IMR-90 (cell line): ENCODE measurements around the gene DOC2B. TPM values are rescaled to one million over a fixed set of nuclear protein-coding genes. Genes with fewer than 3 reads are reported as not detected.

Experiments used
- ATAC-seq: fragments of 200-7000 bp; cut with Tn5 transposase; 2 replicates; pipeline ENCODE4 v1.9.1; 2020; ENCODE audit warnings: low read depth, mild to moderate bottlenecking, moderate library complexity
- BruUV-seq: library from RNA; stranded (reverse); fragments of 400-500 nt; replicated peaks from 2 replicates; lab custom pipeline; 2021; lab: Mats Ljungman, UMichigan
- CTCF ChIA-PET: fragments of 300-600 bp; formaldehyde crosslinking; extraction: SDS; loops from one replicate; lab custom pipeline; 2021; ENCODE audit warnings: antibody characterized with exemption; lab: Yijun Ruan, JAX
- POLR2A ChIA-PET: fragments of 300-600 bp; sonication (Branson Sonifier 250); formaldehyde crosslinking; loops from one replicate; lab custom pipeline; 2022; ENCODE audit warnings: antibody characterized with exemption; ENCODE audit not compliant: unreplicated experiment; lab: Charles Lee
- DNase-seq: peaks from one replicate; pipeline ENCODE4 v3.0.0; 2013
- H2AFZ ChIP-seq: replicated peaks from 2 replicates; pipeline ENCODE3; 2013; ENCODE audit warnings: low read length, mild to moderate bottlenecking; ENCODE audit not compliant: poor library complexity
- H2AK5ac ChIP-seq: 2 replicates; pipeline ENCODE4 v1.6.1; 2013; ENCODE audit warnings: low read depth, low read length, inconsistent platforms
- H2AK9ac ChIP-seq: replicated peaks from 2 replicates; pipeline ENCODE3; 2013; ENCODE audit warnings: mild to moderate bottlenecking, low read depth, low read length, moderate library complexity; ENCODE audit not compliant: poor library complexity
- H2BK120ac ChIP-seq: 2 replicates; pipeline ENCODE4 v1.6.1; 2013; ENCODE audit warnings: low read depth, low read length, inconsistent platforms
- H2BK15ac ChIP-seq: 3 replicates; pipeline ENCODE4 v1.6.1; 2013; ENCODE audit warnings: low read depth, low read length, inconsistent platforms
- H2BK20ac ChIP-seq: 2 replicates; pipeline ENCODE4 v1.6.1; 2013; ENCODE audit warnings: low read depth, mild to moderate bottlenecking, inconsistent platforms, low read length, moderate library complexity
- H2BK5ac ChIP-seq: 2 replicates; pipeline ENCODE4 v1.6.1; 2013; ENCODE audit warnings: mild to moderate bottlenecking, low read depth, low read length, inconsistent platforms; ENCODE audit not compliant: poor library complexity, severe bottlenecking
- H3K14ac ChIP-seq: replicated peaks from 2 replicates; pipeline ENCODE4 v1.6.1; 2013; ENCODE audit warnings: low read depth, low read length, inconsistent platforms
- H3K18ac ChIP-seq: 2 replicates; pipeline ENCODE4 v1.6.1; 2013; ENCODE audit warnings: low read depth, low read length, control low read depth
- H3K23ac ChIP-seq: 2 replicates; pipeline ENCODE4 v1.6.1; 2013; ENCODE audit warnings: low read depth, low read length, inconsistent platforms
- H3K27ac ChIP-seq: 2 replicates; pipeline ENCODE4 v1.5.1; 2013; ENCODE audit warnings: mild to moderate bottlenecking, control low read depth, low read length; ENCODE audit not compliant: insufficient read depth
- H3K27me3 ChIP-seq: 2 replicates; pipeline ENCODE4 v1.6.1; 2013; ENCODE audit warnings: low read length; ENCODE audit not compliant: control insufficient read depth, insufficient read depth
- H3K36me3 ChIP-seq: 2 replicates; pipeline ENCODE4 v1.6.1; 2013; ENCODE audit warnings: low read length, mixed read lengths; ENCODE audit not compliant: control insufficient read depth, insufficient read depth
- H3K4ac ChIP-seq: 2 replicates; pipeline ENCODE4 v1.6.1; 2013; ENCODE audit warnings: low read depth, low read length, inconsistent platforms
- H3K4me1 ChIP-seq: 2 replicates; pipeline ENCODE4 v1.6.1; 2013; ENCODE audit warnings: low read length, mixed read lengths; ENCODE audit not compliant: control insufficient read depth, insufficient read depth
- H3K4me2 ChIP-seq: 2 replicates; pipeline ENCODE4 v1.6.1; 2013; ENCODE audit warnings: low read depth, mild to moderate bottlenecking, control low read depth, low read length, moderate library complexity
- H3K4me3 ChIP-seq: 2 replicates; pipeline ENCODE4 v1.5.1; 2013; ENCODE audit warnings: low read depth, mild to moderate bottlenecking, control low read depth, low read length, moderate library complexity; ENCODE audit not compliant: insufficient read depth
- H3K56ac ChIP-seq: 2 replicates; pipeline ENCODE4 v1.6.1; 2013; ENCODE audit warnings: low read length, inconsistent platforms; ENCODE audit not compliant: insufficient read depth; ENCODE audit errors: extremely low read depth
- H3K79me1 ChIP-seq, 2 experiments: 2 replicates each; pipeline ENCODE4 v1.6.1; 2013; ENCODE audit warnings: low read length in 2 of 2, inconsistent platforms in 1 of 2, low read depth in 1 of 2
- H3K9ac ChIP-seq: 2 replicates; pipeline ENCODE4 v1.6.1; 2013; ENCODE audit warnings: low read depth, low read length, control low read depth
- H3K9me1 ChIP-seq: 2 replicates; pipeline ENCODE4 v1.6.1; 2013; ENCODE audit warnings: low read length, inconsistent platforms; ENCODE audit not compliant: insufficient read depth
- H3K9me3 ChIP-seq: 2 replicates; pipeline ENCODE4 v1.6.1; 2013; ENCODE audit warnings: low read length; ENCODE audit not compliant: control insufficient read depth, insufficient read depth
- H4K20me1 ChIP-seq: 2 replicates; pipeline ENCODE4 v1.6.1; 2013; ENCODE audit warnings: low read length, inconsistent platforms; ENCODE audit not compliant: insufficient read depth
- H4K5ac ChIP-seq: 2 replicates; pipeline ENCODE4 v1.6.1; 2013; ENCODE audit warnings: mild to moderate bottlenecking, low read depth, low read length, control low read depth
- H4K8ac ChIP-seq, 2 experiments: 2 replicates each; pipeline ENCODE4 v1.6.1; 2013; ENCODE audit warnings: low read depth in 2 of 2, low read length in 2 of 2, control low read depth in 1 of 2, inconsistent platforms in 1 of 2
- H4K91ac ChIP-seq: 2 replicates; pipeline ENCODE4 v1.6.1; 2013; ENCODE audit warnings: low read depth, low read length, inconsistent platforms; ENCODE audit not compliant: insufficient read depth
- BHLHE40 ChIP-seq: fragments of 150-350 bp; IDR thresholded peaks from 2 replicates; pipeline ENCODE4 v1.6.1; 2016; ENCODE audit warnings: mild to moderate bottlenecking, low read depth, low read length
- CEBPB ChIP-seq: IDR thresholded peaks from 2 replicates; pipeline ENCODE4 v1.6.1; 2012; ENCODE audit warnings: low read depth, low read length, improper control_type of control experiment
- CHD1 ChIP-seq: IDR thresholded peaks from 2 replicates; pipeline ENCODE4 v1.6.1; 2012; ENCODE audit warnings: low read depth, low read length, improper control_type of control experiment
- FOS ChIP-seq: fragments of 150-350 bp; IDR thresholded peaks from 2 replicates; pipeline ENCODE4 v1.6.1; 2016; ENCODE audit warnings: low read depth, low read length
- MAFK ChIP-seq: IDR thresholded peaks from 2 replicates; pipeline ENCODE4 v1.6.1; 2012; ENCODE audit warnings: low read depth, low read length, improper control_type of control experiment
- MXI1 ChIP-seq: IDR thresholded peaks from 2 replicates; pipeline ENCODE4 v1.6.1; 2012; ENCODE audit warnings: low read depth, mild to moderate bottlenecking, low read length, moderate library complexity, borderline replicate concordance
- NFE2L2 ChIP-seq: fragments of 150-350 bp; IDR thresholded peaks from 2 replicates; pipeline ENCODE4 v1.6.1; 2016; ENCODE audit warnings: low read depth, mild to moderate bottlenecking, low read length
- POLR2A ChIP-seq: IDR thresholded peaks from 2 replicates; pipeline ENCODE4 v1.6.1; 2012; ENCODE audit warnings: mild to moderate bottlenecking, low read depth, low read length
- RAD21 ChIP-seq: IDR thresholded peaks from 2 replicates; pipeline ENCODE4 v1.6.1; 2012; ENCODE audit warnings: low read length, improper control_type of control experiment
- RCOR1 ChIP-seq: IDR thresholded peaks from 2 replicates; pipeline ENCODE4 v1.6.1; 2012; ENCODE audit warnings: mild to moderate bottlenecking, low read length, improper control_type of control experiment; ENCODE audit not compliant: insufficient replicate concordance
- RFX5 ChIP-seq: IDR thresholded peaks from 2 replicates; pipeline ENCODE4 v1.8.0; 2012; ENCODE audit warnings: low read depth, mild to moderate bottlenecking, low read length, moderate library complexity
- SMC3 ChIP-seq: fragments of 150-350 bp; IDR thresholded peaks from 2 replicates; pipeline ENCODE4 v1.6.1; 2016; ENCODE audit warnings: low read depth, mild to moderate bottlenecking, antibody characterized with exemption, low read length, moderate library complexity
- WGBS, 2 experiments: methylation state at CpG; one replicate each; pipeline versions ENCODE4 v1.1.5 to v1.1.7; 2013; ENCODE audit warnings: missing lambda C conversion rate in 2 of 2; ENCODE audit not compliant: insufficient read length in 1 of 2; ENCODE audit errors: extremely low coverage in 2 of 2; 5-methylcytosine and 5-hydroxymethylcytosine counted together
- dilution Hi-C: fragments of 300-500 bp; cut with HindIII; formaldehyde crosslinking; loops from one replicate; pipeline ENCODE4 v1.14.3; 2018; ENCODE audit warnings: low sequenced_read_pairs; ENCODE audit not compliant: unreplicated experiment
- in situ Hi-C: fragments of 300-500 bp; cut with MboI; formaldehyde crosslinking; loops from 3 replicates; pipeline ENCODE4 v1.14.3; 2019; ENCODE audit warnings: low sequenced_read_pairs, inconsistent platforms, mixed read lengths
- intact Hi-C: fragments of 100-400 bp; cut with micrococcal nuclease; formaldehyde crosslinking; loops from 2 replicates; pipeline ENCODE4 v1.10.0; 2022
- polyA plus RNA-seq, 3 experiments: library from polyadenylated mRNA; depleted of rRNA; stranded (reverse); fragments of >200 nt; gene quantifications; 2 replicates each; pipeline ENCODE4 v1.2.3, GENCODE V29; 2012; ENCODE audit warnings: low replicate concordance in 1 of 3
- total RNA-seq: library from RNA; depleted of rRNA; stranded (reverse); fragments of >200 nt; gene quantifications from 2 replicates; pipeline ENCODE4 v1.2.3, GENCODE V29; 2012
- TF ChIP-seq, protein P1 (sequence below): fragments of 150-350 bp; IDR thresholded peaks from 2 replicates; pipeline ENCODE4 v1.6.1; 2017; ENCODE audit warnings: mild to moderate bottlenecking, antibody characterized with exemption, low read length, low read depth
- TF ChIP-seq, protein P2 (sequence below): fragments of 150-350 bp; IDR thresholded peaks from 2 replicates; pipeline ENCODE4 v1.6.1; 2016; ENCODE audit warnings: low read depth, mild to moderate bottlenecking, low read length, moderate library complexity, borderline replicate concordance
- TF ChIP-seq, protein P3 (sequence below): conservative IDR thresholded peaks from 2 replicates; pipeline ENCODE4 v1.5.1; 2012; ENCODE audit warnings: mild to moderate bottlenecking, low read depth, low read length, improper control_type of control experiment

Gene DOC2B
- total and polyA plus RNA-seq, 2 of the 4 experiments (the other 2 are of a cell fraction) = not detected

DNA sequence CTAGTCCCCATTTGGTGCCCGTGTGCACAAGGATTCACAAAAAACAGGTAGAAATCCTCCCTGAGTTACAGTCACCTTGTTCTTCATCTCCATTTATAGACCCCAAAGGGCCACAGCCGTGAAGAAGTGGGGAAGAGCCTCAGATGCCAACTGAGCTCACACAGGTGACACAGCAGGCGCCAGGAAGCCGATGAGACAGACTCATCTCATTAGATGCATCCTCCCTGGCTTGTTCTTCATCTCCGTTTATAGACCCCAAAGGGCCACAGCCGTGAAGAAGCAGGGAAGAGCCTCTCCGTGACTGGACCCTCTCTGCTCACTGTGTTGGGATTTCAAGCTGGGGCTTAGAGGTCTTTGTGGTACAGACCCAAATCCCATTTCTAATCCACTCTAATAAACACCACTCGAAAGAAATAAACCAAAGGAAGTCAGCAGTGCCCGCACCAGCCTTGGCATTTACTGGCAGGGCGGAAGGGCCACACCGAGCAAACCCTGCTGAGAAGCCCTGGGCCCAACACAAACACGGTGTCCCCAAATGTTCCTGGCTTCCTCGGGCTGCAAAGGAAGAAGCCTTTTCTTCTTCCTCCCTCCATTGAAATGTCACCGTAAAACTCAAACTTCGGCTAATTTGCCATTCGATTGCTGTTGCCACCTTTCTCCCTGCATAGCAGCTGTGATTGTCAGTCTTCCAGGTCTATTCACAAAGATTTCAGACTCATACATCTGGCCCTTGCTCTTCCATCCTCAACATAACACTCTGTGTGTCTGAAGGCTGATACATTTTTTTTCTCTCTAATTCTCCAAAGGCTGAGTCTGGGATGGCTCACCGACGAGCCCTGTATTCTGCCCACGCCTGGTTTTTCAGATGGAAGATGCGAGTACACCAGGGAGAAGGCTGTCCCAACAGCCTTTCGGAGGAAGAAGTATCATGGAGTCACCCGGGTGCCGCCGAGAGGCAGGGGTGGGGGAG is 44.9 kb upstream of the DOC2B start:
- no peak overlapping the region for H4K8ac ChIP-seq
- no peak overlapping the region for H3K23ac ChIP-seq
- H3K9ac ChIP-seq = no peak overlapping the region
- H3K9me3 ChIP-seq = no peaks in the 10 kb centered on the region
- H3K79me1 ChIP-seq = no peaks in the 10 kb centered on the region
- H2BK15ac ChIP-seq = no peak overlapping the region
- H2BK120ac ChIP-seq = no peak overlapping the region
- H3K56ac ChIP-seq = no peak overlapping the region
- H4K20me1 ChIP-seq = no peaks in the 10 kb centered on the region
- no peak overlapping the region for H3K4ac ChIP-seq
- H4K5ac ChIP-seq = no peak overlapping the region
- H2BK20ac ChIP-seq = no peak overlapping the region
- no peak overlapping the region for H2AK9ac ChIP-seq
- H3K4me2 ChIP-seq = no peak overlapping the region
- H3K36me3 ChIP-seq = no peaks in the 10 kb centered on the region
- in situ Hi-C loops (no loop called here), dilution Hi-C loops (no loop called here), intact Hi-C loops (no loop called here)
- H3K4me1 ChIP-seq = no peaks in the 10 kb centered on the region; the same call in 1 of the 2 replicates
- no peak overlapping the region for H2AK5ac ChIP-seq
- no peak overlapping the region for H2AFZ ChIP-seq
- WGBS, 2 experiments = 81% methylated on average over 8 of the region's 24 CpGs; no CpG with 5 or more reads in 1 of the 2 experiments
- ChIA-PET CTCF (no interaction called here), POLR2A (no interaction called here)
- H2BK5ac ChIP-seq = no peak overlapping the region
- H3K14ac ChIP-seq = no peak overlapping the region
- no peaks in the 10 kb centered on the region for H3K9me1 ChIP-seq
- H3K27me3 ChIP-seq = peaks cover 4% of the 10 kb centered on the region; the same call in 1 of the 2 replicates
- no peak overlapping the region for H3K4me3 ChIP-seq
- ATAC-seq = no peak
- H4K91ac ChIP-seq = no peak overlapping the region
- DNase-seq = no peak
- H3K18ac ChIP-seq = no peak overlapping the region
- no peak overlapping the region for H3K27ac ChIP-seq
- BruUV-seq = no TSS peak
- TF ChIP-seq SMC3 (no peak), FOS (no peak), RAD21 (no peak), MXI1 (no peak), CEBPB (no peak), BHLHE40 (no peak), POLR2A (no peak), CHD1 (no peak), RFX5 (no peak), RCOR1 (no peak), MAFK (no peak), NFE2L2 (no peak)
- TF ChIP-seq, protein P1, sequence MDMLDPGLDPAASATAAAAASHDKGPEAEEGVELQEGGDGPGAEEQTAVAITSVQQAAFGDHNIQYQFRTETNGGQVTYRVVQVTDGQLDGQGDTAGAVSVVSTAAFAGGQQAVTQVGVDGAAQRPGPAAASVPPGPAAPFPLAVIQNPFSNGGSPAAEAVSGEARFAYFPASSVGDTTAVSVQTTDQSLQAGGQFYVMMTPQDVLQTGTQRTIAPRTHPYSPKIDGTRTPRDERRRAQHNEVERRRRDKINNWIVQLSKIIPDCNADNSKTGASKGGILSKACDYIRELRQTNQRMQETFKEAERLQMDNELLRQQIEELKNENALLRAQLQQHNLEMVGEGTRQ = no peak
- TF ChIP-seq, protein P2, sequence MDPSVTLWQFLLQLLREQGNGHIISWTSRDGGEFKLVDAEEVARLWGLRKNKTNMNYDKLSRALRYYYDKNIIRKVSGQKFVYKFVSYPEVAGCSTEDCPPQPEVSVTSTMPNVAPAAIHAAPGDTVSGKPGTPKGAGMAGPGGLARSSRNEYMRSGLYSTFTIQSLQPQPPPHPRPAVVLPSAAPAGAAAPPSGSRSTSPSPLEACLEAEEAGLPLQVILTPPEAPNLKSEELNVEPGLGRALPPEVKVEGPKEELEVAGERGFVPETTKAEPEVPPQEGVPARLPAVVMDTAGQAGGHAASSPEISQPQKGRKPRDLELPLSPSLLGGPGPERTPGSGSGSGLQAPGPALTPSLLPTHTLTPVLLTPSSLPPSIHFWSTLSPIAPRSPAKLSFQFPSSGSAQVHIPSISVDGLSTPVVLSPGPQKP = no peak
- TF ChIP-seq, protein P3, sequence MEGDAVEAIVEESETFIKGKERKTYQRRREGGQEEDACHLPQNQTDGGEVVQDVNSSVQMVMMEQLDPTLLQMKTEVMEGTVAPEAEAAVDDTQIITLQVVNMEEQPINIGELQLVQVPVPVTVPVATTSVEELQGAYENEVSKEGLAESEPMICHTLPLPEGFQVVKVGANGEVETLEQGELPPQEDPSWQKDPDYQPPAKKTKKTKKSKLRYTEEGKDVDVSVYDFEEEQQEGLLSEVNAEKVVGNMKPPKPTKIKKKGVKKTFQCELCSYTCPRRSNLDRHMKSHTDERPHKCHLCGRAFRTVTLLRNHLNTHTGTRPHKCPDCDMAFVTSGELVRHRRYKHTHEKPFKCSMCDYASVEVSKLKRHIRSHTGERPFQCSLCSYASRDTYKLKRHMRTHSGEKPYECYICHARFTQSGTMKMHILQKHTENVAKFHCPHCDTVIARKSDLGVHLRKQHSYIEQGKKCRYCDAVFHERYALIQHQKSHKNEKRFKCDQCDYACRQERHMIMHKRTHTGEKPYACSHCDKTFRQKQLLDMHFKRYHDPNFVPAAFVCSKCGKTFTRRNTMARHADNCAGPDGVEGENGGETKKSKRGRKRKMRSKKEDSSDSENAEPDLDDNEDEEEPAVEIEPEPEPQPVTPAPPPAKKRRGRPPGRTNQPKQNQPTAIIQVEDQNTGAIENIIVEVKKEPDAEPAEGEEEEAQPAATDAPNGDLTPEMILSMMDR = no peak
